ENCODE results near the gene CACFD1.

CACFD1 gene

GRCh38 chr9:133509179-133510083 is 49.7 kb downstream of the CACFD1 start:
- Mint-ChIP-seq H3K4me3 (peak overlapping the region; percentile 69 to 71), H3K9me3 (no peaks in the 10 kb centered on the region), H3K27ac (peak overlapping the region; percentile 54 to 86), H3K27me3 (peaks cover 0 to under 1% of the 10 kb centered on the region in 2 donors), H3K36me3 (ENCODE audit: insufficient read depth) (no peaks in the 10 kb centered on the region), H3K4me1 (ENCODE audit: low read depth in 2 of 2) (peaks cover 6 to 9% of the 10 kb centered on the region in 2 donors)
- DNase-seq (no peak), ATAC-seq (replicated peaks) (peak; percentile 49)

GRCh38 chr9:133510926-133511505 is 51.2 kb downstream of the CACFD1 start:
- Mint-ChIP-seq H3K36me3 (ENCODE audit: insufficient read depth) (no peaks in the 10 kb centered on the region), H3K9me3 (no peaks in the 10 kb centered on the region), H3K27me3 (no peaks in the 10 kb centered on the region), H3K27ac (no peak overlapping the region), H3K4me1 (ENCODE audit: low read depth in 2 of 2) (peaks cover 6 to 9% of the 10 kb centered on the region in 2 donors), H3K4me3 (no peak overlapping the region)
- DNase-seq (no peak), ATAC-seq (replicated peaks) (no peak)

GRCh38 chr9:133511607-133512006 is 51.8 kb downstream of the CACFD1 start:
- no peak for ATAC-seq (replicated peaks)
- H3K36me3 Mint-ChIP-seq (ENCODE audit: insufficient read depth) = no peaks in the 10 kb centered on the region
- no peak overlapping the region for H3K4me3 Mint-ChIP-seq
- no peaks in the 10 kb centered on the region for H3K27me3 Mint-ChIP-seq
- H3K9me3 Mint-ChIP-seq = no peaks in the 10 kb centered on the region
- H3K4me1 Mint-ChIP-seq (ENCODE audit: low read depth in 2 of 2) = peaks cover 6 to 9% of the 10 kb centered on the region in 2 donors
- H3K27ac Mint-ChIP-seq = no peak overlapping the region
- no peak for DNase-seq

GRCh38 chr9:133512253-133513213 is 52.8 kb downstream of the CACFD1 start:
- Mint-ChIP-seq H3K4me3 (no peak overlapping the region), H3K4me1 (ENCODE audit: low read depth in 2 of 2) (peaks cover 6 to 9% of the 10 kb centered on the region in 2 donors), H3K36me3 (ENCODE audit: insufficient read depth) (no peaks in the 10 kb centered on the region), H3K9me3 (no peaks in the 10 kb centered on the region), H3K27me3 (no peaks in the 10 kb centered on the region), H3K27ac (no peak overlapping the region)
- ATAC-seq (replicated peaks) (no peak), DNase-seq (no peak)

GRCh38 chr9:133513214-133514100 is 53.7 kb downstream of the CACFD1 start:
- no peaks in the 10 kb centered on the region for H3K36me3 Mint-ChIP-seq (ENCODE audit: insufficient read depth)
- no peaks in the 10 kb centered on the region for H3K9me3 Mint-ChIP-seq
- no peak overlapping the region for H3K4me3 Mint-ChIP-seq
- H3K27me3 Mint-ChIP-seq = peaks cover 8% of the 10 kb centered on the region in 2 donors
- no peak overlapping the region for H3K27ac Mint-ChIP-seq
- peaks cover 6 to 9% of the 10 kb centered on the region in 2 donors for H3K4me1 Mint-ChIP-seq (ENCODE audit: low read depth in 2 of 2)
- DNase-seq (no peak), ATAC-seq (replicated peaks) (no peak)

GRCh38 chr9:133514460-133515239 is 54.9 kb downstream of the CACFD1 start:
- no peak for ATAC-seq (replicated peaks)
- Mint-ChIP-seq H3K4me3 (no peak overlapping the region), H3K36me3 (ENCODE audit: insufficient read depth) (no peaks in the 10 kb centered on the region), H3K9me3 (no peaks in the 10 kb centered on the region), H3K27me3 (peaks cover 11 to 20% of the 10 kb centered on the region in 2 donors), H3K4me1 (ENCODE audit: low read depth in 2 of 2) (peaks cover under 1% of the 10 kb centered on the region in 2 donors), H3K27ac (no peak overlapping the region)
- DNase-seq = no peak

- no peak overlapping the region for H3K27ac Mint-ChIP-seq
- H3K9me3 Mint-ChIP-seq = no peaks in the 10 kb centered on the region
- DNase-seq = no peak
- H3K4me1 Mint-ChIP-seq (ENCODE audit: low read depth in 2 of 2) = no peaks in the 10 kb centered on the region
- ATAC-seq (replicated peaks) = no peak
- peaks cover 11 to 22% of the 10 kb centered on the region in 2 donors for H3K27me3 Mint-ChIP-seq
- no peak overlapping the region for H3K4me3 Mint-ChIP-seq
- H3K36me3 Mint-ChIP-seq (ENCODE audit: insufficient read depth) = no peaks in the 10 kb centered on the region
Measured at GRCh38 chr9:133515240-133515610, 55.4 kb downstream of the CACFD1 start.

- no peaks in the 10 kb centered on the region for H3K4me1 Mint-ChIP-seq (ENCODE audit: low read depth in 2 of 2)
- H3K27me3 Mint-ChIP-seq = peaks cover 11 to 22% of the 10 kb centered on the region in 2 donors
- DNase-seq (no peak), ATAC-seq (replicated peaks) (no peak)
- no peaks in the 10 kb centered on the region for H3K36me3 Mint-ChIP-seq (ENCODE audit: insufficient read depth)
- H3K27ac Mint-ChIP-seq = no peak overlapping the region
- no peaks in the 10 kb centered on the region for H3K9me3 Mint-ChIP-seq
- no peak overlapping the region for H3K4me3 Mint-ChIP-seq
Measured at GRCh38 chr9:133515615-133516255, 56.0 kb downstream of the CACFD1 start.

GRCh38 chr9:133516256-133516960 is 56.6 kb downstream of the CACFD1 start:
- Mint-ChIP-seq H3K9me3 (no peaks in the 10 kb centered on the region), H3K27ac (no peak overlapping the region), H3K36me3 (ENCODE audit: insufficient read depth) (no peaks in the 10 kb centered on the region), H3K27me3 (peaks cover 11 to 22% of the 10 kb centered on the region in 2 donors), H3K4me3 (no peak overlapping the region), H3K4me1 (ENCODE audit: low read depth in 2 of 2) (no peaks in the 10 kb centered on the region)
- no peak for DNase-seq
- ATAC-seq (replicated peaks) = no peak

GRCh38 chr9:133516961-133517350 is 57.2 kb downstream of the CACFD1 start:
- Mint-ChIP-seq H3K4me3 (no peak overlapping the region), H3K4me1 (ENCODE audit: low read depth in 2 of 2) (no peaks in the 10 kb centered on the region), H3K36me3 (ENCODE audit: insufficient read depth) (no peaks in the 10 kb centered on the region), H3K27me3 (peaks cover 11 to 22% of the 10 kb centered on the region in 2 donors), H3K9me3 (no peaks in the 10 kb centered on the region), H3K27ac (no peak overlapping the region)
- no peak for DNase-seq
- ATAC-seq (replicated peaks) = no peak

- Mint-ChIP-seq H3K27me3 (peaks cover 11 to 22% of the 10 kb centered on the region in 2 donors), H3K9me3 (no peaks in the 10 kb centered on the region), H3K27ac (no peak overlapping the region), H3K4me3 (no peak overlapping the region), H3K4me1 (ENCODE audit: low read depth in 2 of 2) (no peaks in the 10 kb centered on the region), H3K36me3 (ENCODE audit: insufficient read depth) (no peaks in the 10 kb centered on the region)
- DNase-seq = no peak
- no peak for ATAC-seq (replicated peaks)
Measured at GRCh38 chr9:133517711-133518110, 57.9 kb downstream of the CACFD1 start.

Measured in effector memory CD8-positive, alpha-beta T cell (primary cell).